BLaER1 (cell line): ENCODE measurements around the gene ERCC6L.

Experiments
- H3K27ac ChIP-seq: shearing (Covaris generic); formaldehyde crosslinking; 2 replicates; pipeline ENCODE4 v1.8.1; 2022
- H3K27me3 ChIP-seq: shearing (Covaris generic); formaldehyde crosslinking; 2 replicates; pipeline ENCODE4 v1.8.1; 2022
- H3K36me3 ChIP-seq: shearing (Covaris generic); formaldehyde crosslinking; 2 replicates; pipeline ENCODE4 v1.8.1; 2022
- H3K4me1 ChIP-seq: shearing (Covaris generic); formaldehyde crosslinking; 2 replicates; pipeline ENCODE4 v1.8.1; 2022
- H3K4me2 ChIP-seq: shearing (Covaris generic); formaldehyde crosslinking; 2 replicates; pipeline ENCODE4 v1.8.1; 2022
- H3K4me3 ChIP-seq: shearing (Covaris generic); formaldehyde crosslinking; 2 replicates; pipeline ENCODE4 v1.8.1; 2022
- H3K9ac ChIP-seq: shearing (Covaris generic); formaldehyde crosslinking; 2 replicates; pipeline ENCODE4 v1.8.1; 2022
- H3K9me3 ChIP-seq: shearing (Covaris generic); formaldehyde crosslinking; 2 replicates; pipeline ENCODE4 v1.8.1; 2022
- H4K20me1 ChIP-seq: shearing (Covaris generic); formaldehyde crosslinking; 2 replicates; pipeline ENCODE4 v1.8.1; 2022
- Cebpa-rat ChIP-seq: shearing (Covaris generic); IDR thresholded peaks from 2 replicates; pipeline ENCODE4 v1.8.1; 2022

Gene ERCC6L

GRCh38 chrX:72271091-72271788, 32.4 kb upstream of the ERCC6L start:
- Histone ChIP-seq H4K20me1 (peaks cover 99% of the 10 kb centered on the region), H3K27me3 (no peaks in the 10 kb centered on the region), H3K36me3 (peaks cover 99% of the 10 kb centered on the region), H3K9me3 (no peaks in the 10 kb centered on the region), H3K4me3 (no peak overlapping the region), H3K9ac (no peak overlapping the region), H3K4me1 (peaks cover 44% of the 10 kb centered on the region), H3K27ac (no peak overlapping the region), H3K4me2 (no peak overlapping the region)
- no peak for TF ChIP-seq Cebpa-rat

GRCh38 chrX:72270316-72270866, 31.6 kb upstream of the ERCC6L start:
- Histone ChIP-seq H3K4me3 (no peak overlapping the region), H3K9me3 (no peaks in the 10 kb centered on the region), H3K4me1 (peaks cover 36% of the 10 kb centered on the region), H3K27me3 (no peaks in the 10 kb centered on the region), H4K20me1 (peaks cover 98% of the 10 kb centered on the region), H3K9ac (no peak overlapping the region), H3K4me2 (no peak overlapping the region), H3K27ac (no peak overlapping the region), H3K36me3 (peaks cover 94% of the 10 kb centered on the region)
- no peak for TF ChIP-seq Cebpa-rat

- H3K9ac ChIP-seq, result no peak overlapping the region
- H3K4me2 ChIP-seq, result no peak overlapping the region
- H3K9me3 ChIP-seq, result no peaks in the 10 kb centered on the region
- H3K36me3 ChIP-seq, result peaks cover 88% of the 10 kb centered on the region
- H3K4me3 ChIP-seq, result no peak overlapping the region
- H3K27me3 ChIP-seq, result no peaks in the 10 kb centered on the region
- H4K20me1 ChIP-seq, result peaks cover 94% of the 10 kb centered on the region
- no peak for TF ChIP-seq Cebpa-rat
- H3K27ac ChIP-seq, result no peak overlapping the region
- peaks cover 30% of the 10 kb centered on the region for H3K4me1 ChIP-seq
These were observed 30.9 kb upstream of the ERCC6L start for GRCh38 chrX:72269671-72270251.

DNA sequence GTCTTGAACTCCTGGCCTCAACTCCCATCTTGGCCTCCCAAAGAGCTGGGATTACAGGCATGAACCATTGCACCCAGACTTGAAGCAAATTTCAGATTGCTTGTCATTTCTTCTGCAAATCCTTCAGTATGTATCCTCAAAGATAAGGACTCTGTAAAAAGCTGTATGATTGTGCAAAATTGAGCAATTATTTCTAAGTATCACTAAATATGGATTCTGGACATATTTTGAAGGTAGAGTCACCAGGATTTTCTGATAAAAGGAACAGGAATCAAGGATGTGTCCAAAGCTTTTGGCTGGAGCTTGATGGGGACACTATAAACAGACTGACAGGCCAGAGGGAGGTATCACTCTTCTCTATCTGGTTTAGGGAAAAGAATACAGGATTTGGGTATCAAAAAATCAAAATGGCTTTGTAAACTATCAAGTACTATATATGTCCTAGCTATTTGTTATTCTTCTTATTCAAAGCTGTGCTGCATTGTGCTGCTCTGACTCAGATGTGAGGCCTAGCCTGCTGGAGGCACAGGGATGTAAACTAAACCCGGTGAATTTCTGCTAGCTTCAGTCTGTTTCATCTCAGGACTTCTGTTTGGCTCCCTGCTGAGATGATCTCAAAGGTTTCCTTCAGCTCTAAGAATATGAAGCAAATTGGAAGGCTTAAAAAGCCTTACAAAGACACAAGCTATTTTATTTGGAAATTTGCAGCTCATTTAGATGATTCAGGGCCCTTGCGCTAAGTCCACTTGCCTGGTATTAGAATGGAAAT, 30.0 kb upstream of the ERCC6L start:
- peaks cover 20% of the 10 kb centered on the region for H3K4me1 ChIP-seq

DNA sequence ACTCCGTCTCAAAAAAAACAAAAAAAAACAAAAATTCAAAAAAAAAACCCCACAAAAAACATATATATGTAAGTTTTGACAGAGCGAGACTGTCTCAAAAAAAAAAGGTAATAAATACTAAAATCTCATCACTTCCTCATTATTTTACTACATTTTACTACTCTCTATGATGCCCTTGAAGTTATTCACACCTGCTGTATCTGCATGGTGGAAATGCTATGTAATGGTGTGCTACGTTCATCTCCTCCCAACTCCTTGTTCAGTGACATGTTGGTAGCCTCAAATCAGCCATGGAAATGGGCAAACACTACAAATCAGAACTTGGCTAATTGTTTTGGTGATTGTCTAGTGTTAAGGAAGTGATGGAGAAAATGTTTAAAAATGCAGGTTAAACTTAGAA, 26.4 kb upstream of the ERCC6L start:
- Histone ChIP-seq H4K20me1 (peaks cover 67% of the 10 kb centered on the region), H3K4me2 (no peak overlapping the region), H3K4me1 (peaks cover 5% of the 10 kb centered on the region), H3K9ac (no peak overlapping the region), H3K4me3 (no peak overlapping the region), H3K27ac (no peak overlapping the region), H3K9me3 (no peaks in the 10 kb centered on the region), H3K36me3 (peaks cover 43% of the 10 kb centered on the region), H3K27me3 (no peaks in the 10 kb centered on the region)
- no peak for TF ChIP-seq Cebpa-rat

More for the DNA sequence above, 30.0 kb upstream of the ERCC6L start:
- Histone ChIP-seq H4K20me1 (peaks cover 85% of the 10 kb centered on the region), H3K4me3 (no peak overlapping the region), H3K36me3 (peaks cover 78% of the 10 kb centered on the region), H3K9me3 (no peaks in the 10 kb centered on the region), H3K4me2 (no peak overlapping the region), H3K9ac (no peak overlapping the region), H3K27me3 (no peaks in the 10 kb centered on the region), H3K27ac (no peak overlapping the region)
- no peak for TF ChIP-seq Cebpa-rat

- peaks cover 5% of the 10 kb centered on the region for H3K4me1 ChIP-seq
- H4K20me1 ChIP-seq, result peaks cover 35% of the 10 kb centered on the region
- TF ChIP-seq Cebpa-rat, result no peak
- peaks cover 11% of the 10 kb centered on the region for H3K36me3 ChIP-seq
- H3K4me2 ChIP-seq, result peak overlapping the region; percentile 21
- H3K4me3 ChIP-seq, result no peak overlapping the region
- no peaks in the 10 kb centered on the region for H3K27me3 ChIP-seq
- no peak overlapping the region for H3K9ac ChIP-seq
- no peaks in the 10 kb centered on the region for H3K9me3 ChIP-seq
- no peak overlapping the region for H3K27ac ChIP-seq
These were observed 23.2 kb upstream of the ERCC6L start for GRCh38 chrX:72262077-72262476.

DNA sequence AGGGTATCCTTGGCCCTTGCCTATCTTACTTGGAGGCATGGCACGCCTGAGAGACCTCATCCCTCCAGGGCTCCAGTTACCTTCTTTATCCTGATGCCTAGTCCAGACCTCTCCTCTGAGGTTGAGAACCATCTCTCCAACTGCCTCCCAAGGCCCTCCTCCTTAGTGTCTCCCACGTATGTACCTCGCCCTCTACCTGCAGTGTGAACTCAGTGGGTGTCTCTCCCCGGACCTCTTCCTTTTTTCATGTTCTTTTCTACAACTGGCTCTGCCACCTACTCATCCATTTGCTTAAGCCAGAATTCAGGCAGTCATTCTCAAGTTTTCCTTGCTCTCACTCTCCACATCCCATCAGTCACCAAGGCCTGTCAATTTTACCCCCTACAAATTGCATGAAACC, 21.6 kb upstream of the ERCC6L start:
- Histone ChIP-seq H3K4me2 (no peak overlapping the region), H3K4me1 (peaks cover 5% of the 10 kb centered on the region), H3K9me3 (no peaks in the 10 kb centered on the region), H4K20me1 (peaks cover 21% of the 10 kb centered on the region), H3K27me3 (no peaks in the 10 kb centered on the region), H3K9ac (no peak overlapping the region), H3K4me3 (no peak overlapping the region), H3K36me3 (no peaks in the 10 kb centered on the region), H3K27ac (no peak overlapping the region)
- no peak for TF ChIP-seq Cebpa-rat

DNA sequence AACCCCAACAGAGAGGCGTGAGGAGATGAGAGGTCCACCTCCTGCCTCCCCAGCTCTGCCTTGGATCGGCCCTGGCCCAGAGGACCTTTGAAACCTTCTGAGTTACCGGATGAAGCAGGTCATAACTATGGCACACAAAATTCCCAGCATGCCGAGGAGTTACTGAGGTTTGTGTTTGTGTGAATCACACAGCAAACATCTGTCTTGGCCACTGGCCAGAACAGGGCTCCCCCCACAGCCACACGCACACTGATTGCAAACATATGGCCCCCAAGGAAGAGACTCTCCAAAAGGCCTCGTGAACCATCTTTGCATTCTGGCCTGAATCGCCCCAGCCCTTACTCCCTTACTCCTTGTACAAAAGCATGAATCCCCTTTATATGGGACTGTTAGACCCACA, 19.3 kb upstream of the ERCC6L start:
- Histone ChIP-seq H3K4me1 (peaks cover 5% of the 10 kb centered on the region), H3K9ac (no peak overlapping the region), H4K20me1 (0 out of 2 replicates have a peak, but pooled peaks cover 11% of the 10 kb centered on the region), H3K9me3 (no peaks in the 10 kb centered on the region), H3K36me3 (no peaks in the 10 kb centered on the region), H3K4me2 (no peak overlapping the region), H3K4me3 (no peak overlapping the region), H3K27me3 (no peaks in the 10 kb centered on the region), H3K27ac (no peak overlapping the region)
- TF ChIP-seq Cebpa-rat, result no peak

DNA sequence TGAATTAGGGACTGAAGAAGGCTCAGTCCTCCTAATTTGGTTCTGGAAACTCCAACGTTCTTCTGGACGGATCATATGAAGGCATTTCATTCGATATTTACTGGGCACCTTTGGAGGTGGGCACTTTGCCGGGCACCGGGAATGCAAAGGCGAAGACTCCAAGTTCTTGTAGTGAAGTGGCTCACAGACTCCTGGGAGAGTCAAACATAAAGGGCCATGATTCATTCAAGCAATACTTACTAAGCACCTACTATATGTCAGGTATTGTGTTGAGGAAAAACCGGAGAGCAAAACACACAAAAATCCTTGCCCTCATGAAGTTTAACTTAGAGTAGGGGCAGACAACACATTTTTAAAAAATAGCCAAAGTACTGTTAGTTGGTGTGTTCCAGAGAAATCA, 17.0 kb upstream of the ERCC6L start:
- no peak for TF ChIP-seq Cebpa-rat
- Histone ChIP-seq H3K4me3 (no peak overlapping the region), H3K27ac (no peak overlapping the region), H3K4me2 (no peak overlapping the region), H3K9me3 (no peaks in the 10 kb centered on the region), H3K9ac (no peak overlapping the region), H3K36me3 (no peaks in the 10 kb centered on the region), H4K20me1 (no peaks in the 10 kb centered on the region), H3K27me3 (no peaks in the 10 kb centered on the region), H3K4me1 (no peaks in the 10 kb centered on the region)

- H3K9ac ChIP-seq, result no peak overlapping the region
- no peak overlapping the region for H3K4me3 ChIP-seq
These were observed 16.6 kb upstream of the ERCC6L start for GRCh38 chrX:72255445-72255844.

More at GRCh38 chrX:72255445-72255844, 16.6 kb upstream of the ERCC6L start:
- H3K27ac ChIP-seq, result no peak overlapping the region
- TF ChIP-seq Cebpa-rat, result no peak
- no peaks in the 10 kb centered on the region for H3K9me3 ChIP-seq
- H4K20me1 ChIP-seq, result no peaks in the 10 kb centered on the region
- no peak overlapping the region for H3K4me2 ChIP-seq
- no peaks in the 10 kb centered on the region for H3K4me1 ChIP-seq
- no peaks in the 10 kb centered on the region for H3K36me3 ChIP-seq
- H3K27me3 ChIP-seq, result no peaks in the 10 kb centered on the region
